ENCODE measurements around the gene TEX30.
A peak's percentile ranks its signal among the peaks of the same experiment; 100 is the strongest.

TEX30 gene

GRCh38 chr13:102779436-102780159 is 6.0 kb upstream of the TEX30 start:
- DNase-seq (ENCODE audit: extremely low read depth in 1 of 2, low read depth in 1 of 2) = peak in 1 of 2 donors; percentile 48

GRCh38 chr13:102777736-102778135 is 4.2 kb upstream of the TEX30 start:
- DNase-seq (ENCODE audit: extremely low read depth in 1 of 2, low read depth in 1 of 2) = no peak

- no peak for DNase-seq (ENCODE audit: extremely low read depth in 1 of 2, low read depth in 1 of 2)
These were observed 2.7 kb upstream of the TEX30 start for GRCh38 chr13:102776271-102776670.

- DNase-seq (ENCODE audit: extremely low read depth in 1 of 2, low read depth in 1 of 2) = no peak
These were observed 1.3 kb upstream of the TEX30 start for GRCh38 chr13:102774591-102775520.

- no peak for DNase-seq (ENCODE audit: extremely low read depth in 1 of 2, low read depth in 1 of 2)
These were observed 605 bp upstream of the TEX30 start for GRCh38 chr13:102774214-102774568.

GRCh38 chr13:102772042-102772425 is 1.6 kb downstream of the TEX30 start:
- DNase-seq (ENCODE audit: extremely low read depth in 1 of 2, low read depth in 1 of 2) = no peak

GRCh38 chr13:102771298-102772041 is 2.1 kb downstream of the TEX30 start:
- DNase-seq (ENCODE audit: extremely low read depth in 1 of 2, low read depth in 1 of 2) = no peak

GRCh38 chr13:102770435-102770834 is 3.2 kb downstream of the TEX30 start:
- no peak for DNase-seq (ENCODE audit: extremely low read depth in 1 of 2, low read depth in 1 of 2)

GRCh38 chr13:102769679-102770078 is 3.9 kb downstream of the TEX30 start:
- no peak for DNase-seq (ENCODE audit: extremely low read depth in 1 of 2, low read depth in 1 of 2)

- DNase-seq (ENCODE audit: extremely low read depth in 1 of 2, low read depth in 1 of 2) = no peak
These were observed 4.7 kb downstream of the TEX30 start for GRCh38 chr13:102768909-102769308.

- DNase-seq (ENCODE audit: extremely low read depth in 1 of 2, low read depth in 1 of 2) = no peak
These were observed 9.8 kb downstream of the TEX30 start for GRCh38 chr13:102763741-102764140.

GRCh38 chr13:102761071-102761470 is 12.5 kb downstream of the TEX30 start:
- no peak for DNase-seq (ENCODE audit: extremely low read depth in 1 of 2, low read depth in 1 of 2)

GRCh38 chr13:102758842-102759241 is 14.7 kb downstream of the TEX30 start:
- DNase-seq (ENCODE audit: extremely low read depth in 1 of 2, low read depth in 1 of 2) = no peak

- DNase-seq (ENCODE audit: extremely low read depth in 1 of 2, low read depth in 1 of 2) = no peak
These were observed 16.6 kb downstream of the TEX30 start for GRCh38 chr13:102757006-102757405.

- DNase-seq (ENCODE audit: extremely low read depth in 1 of 2, low read depth in 1 of 2) = no peak
These were observed 21.7 kb downstream of the TEX30 start for GRCh38 chr13:102751886-102752285.

- DNase-seq (ENCODE audit: extremely low read depth in 1 of 2, low read depth in 1 of 2) = no peak
These were observed 31.1 kb downstream of the TEX30 start for GRCh38 chr13:102742506-102742905.

- no peak for DNase-seq (ENCODE audit: extremely low read depth in 1 of 2, low read depth in 1 of 2)
These were observed 31.5 kb downstream of the TEX30 start for GRCh38 chr13:102742101-102742500.

- DNase-seq (ENCODE audit: extremely low read depth in 1 of 2, low read depth in 1 of 2) = no peak
These were observed 43.9 kb downstream of the TEX30 start for GRCh38 chr13:102729560-102730270.

- DNase-seq (ENCODE audit: extremely low read depth in 1 of 2, low read depth in 1 of 2) = no peak
These were observed 47.2 kb downstream of the TEX30 start for GRCh38 chr13:102726430-102726829.

GRCh38 chr13:102724923-102725322 is 48.7 kb downstream of the TEX30 start:
- no peak for DNase-seq (ENCODE audit: extremely low read depth in 1 of 2, low read depth in 1 of 2)

GRCh38 chr13:102721800-102722231 is 51.8 kb downstream of the TEX30 start:
- DNase-seq (ENCODE audit: extremely low read depth in 1 of 2, low read depth in 1 of 2) = no peak
